PFSK-1 (cell line): ENCODE measurements around the gene SCN5A.

Source experiments
- FOXP2 ChIP-seq: optimal IDR thresholded peaks from 2 replicates; pipeline ENCODE3; 2011; ENCODE audit warnings: borderline replicate concordance, control low read depth, inconsistent platforms; ENCODE audit not compliant: insufficient read depth; ENCODE audit errors: extremely low read length, extremely low read depth
- POLR2AphosphoS5 ChIP-seq: IDR thresholded peaks from 2 replicates; pipeline ENCODE4 v1.6.1; 2012; ENCODE audit warnings: low read depth, mild to moderate bottlenecking, control low read depth, low read length, moderate library complexity
- SIN3A ChIP-seq: IDR thresholded peaks from 2 replicates; pipeline ENCODE4 v1.6.1; 2012; ENCODE audit warnings: mild to moderate bottlenecking, low read length, moderate library complexity, borderline replicate concordance; ENCODE audit not compliant: insufficient read depth
- TAF1 ChIP-seq: IDR thresholded peaks from 2 replicates; pipeline ENCODE4 v1.6.1; 2012; ENCODE audit warnings: low read length, control low read depth, borderline replicate concordance; ENCODE audit not compliant: insufficient read depth
- TF ChIP-seq, protein P1 (sequence below), 2 experiments: IDR thresholded peaks; 2 replicates each; pipeline versions ENCODE4 v1.6.1 to v1.8.0; 2011 to 2012; ENCODE audit warnings: low read depth in 2 of 2, low read length in 2 of 2, control low read depth in 1 of 2, inconsistent platforms in 1 of 2, mild to moderate bottlenecking in 1 of 2, moderate library complexity in 1 of 2; ENCODE audit not compliant: insufficient read depth in 1 of 2

DNA sequence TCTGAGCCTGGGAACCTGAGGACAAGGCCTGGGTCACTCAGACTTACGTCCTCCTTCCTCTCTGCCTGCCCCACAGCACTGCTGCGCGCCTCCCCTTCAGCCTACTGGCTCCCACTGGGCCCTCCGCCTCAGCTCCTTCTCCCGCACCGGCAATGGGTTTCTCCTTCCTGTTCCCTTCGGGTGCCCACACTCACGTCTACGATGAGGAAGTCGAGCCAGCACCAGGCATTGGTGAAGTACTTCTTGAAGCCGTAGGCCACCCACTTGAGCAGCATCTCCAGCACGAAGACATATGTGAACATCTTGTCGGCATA is 83.3 kb downstream of the SCN5A start:
- no peak for TF ChIP-seq POLR2AphosphoS5
- TF ChIP-seq, protein P1, sequence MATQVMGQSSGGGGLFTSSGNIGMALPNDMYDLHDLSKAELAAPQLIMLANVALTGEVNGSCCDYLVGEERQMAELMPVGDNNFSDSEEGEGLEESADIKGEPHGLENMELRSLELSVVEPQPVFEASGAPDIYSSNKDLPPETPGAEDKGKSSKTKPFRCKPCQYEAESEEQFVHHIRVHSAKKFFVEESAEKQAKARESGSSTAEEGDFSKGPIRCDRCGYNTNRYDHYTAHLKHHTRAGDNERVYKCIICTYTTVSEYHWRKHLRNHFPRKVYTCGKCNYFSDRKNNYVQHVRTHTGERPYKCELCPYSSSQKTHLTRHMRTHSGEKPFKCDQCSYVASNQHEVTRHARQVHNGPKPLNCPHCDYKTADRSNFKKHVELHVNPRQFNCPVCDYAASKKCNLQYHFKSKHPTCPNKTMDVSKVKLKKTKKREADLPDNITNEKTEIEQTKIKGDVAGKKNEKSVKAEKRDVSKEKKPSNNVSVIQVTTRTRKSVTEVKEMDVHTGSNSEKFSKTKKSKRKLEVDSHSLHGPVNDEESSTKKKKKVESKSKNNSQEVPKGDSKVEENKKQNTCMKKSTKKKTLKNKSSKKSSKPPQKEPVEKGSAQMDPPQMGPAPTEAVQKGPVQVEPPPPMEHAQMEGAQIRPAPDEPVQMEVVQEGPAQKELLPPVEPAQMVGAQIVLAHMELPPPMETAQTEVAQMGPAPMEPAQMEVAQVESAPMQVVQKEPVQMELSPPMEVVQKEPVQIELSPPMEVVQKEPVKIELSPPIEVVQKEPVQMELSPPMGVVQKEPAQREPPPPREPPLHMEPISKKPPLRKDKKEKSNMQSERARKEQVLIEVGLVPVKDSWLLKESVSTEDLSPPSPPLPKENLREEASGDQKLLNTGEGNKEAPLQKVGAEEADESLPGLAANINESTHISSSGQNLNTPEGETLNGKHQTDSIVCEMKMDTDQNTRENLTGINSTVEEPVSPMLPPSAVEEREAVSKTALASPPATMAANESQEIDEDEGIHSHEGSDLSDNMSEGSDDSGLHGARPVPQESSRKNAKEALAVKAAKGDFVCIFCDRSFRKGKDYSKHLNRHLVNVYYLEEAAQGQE (IDR thresholded peaks at IDR 0.05; ENCODE audit: insufficient read depth in 1 of 2, low read depth in 2 of 2, low read length in 2 of 2), result no peak
- no peak for TF ChIP-seq SIN3A
- no peak for TF ChIP-seq TAF1
- TF ChIP-seq FOXP2, result no peak
